Dermis microvascular lymphatic vessel endothelial cell (primary cell): Measurements from ENCODE around the gene LRRC53. TPM values are rescaled to one million over a fixed set of nuclear protein-coding genes. Genes with fewer than 3 reads are reported as not detected.

Experiments
- DNase-seq, 2 donors: peaks; one replicate each; pipeline versions ENCODE4 v3.0.0 to v3.0.0-alpha.2; 2010; ENCODE audit warnings: low read depth in 2 of 2
- total RNA-seq: library from RNA; depleted of rRNA; stranded (reverse); fragments of >200 nt; gene quantifications from 2 replicates; pipeline ENCODE4 v1.2.1, GENCODE V29; 2014

LRRC53 gene
- total RNA-seq, 1 donor from 2014 or later = not detected

DNA sequence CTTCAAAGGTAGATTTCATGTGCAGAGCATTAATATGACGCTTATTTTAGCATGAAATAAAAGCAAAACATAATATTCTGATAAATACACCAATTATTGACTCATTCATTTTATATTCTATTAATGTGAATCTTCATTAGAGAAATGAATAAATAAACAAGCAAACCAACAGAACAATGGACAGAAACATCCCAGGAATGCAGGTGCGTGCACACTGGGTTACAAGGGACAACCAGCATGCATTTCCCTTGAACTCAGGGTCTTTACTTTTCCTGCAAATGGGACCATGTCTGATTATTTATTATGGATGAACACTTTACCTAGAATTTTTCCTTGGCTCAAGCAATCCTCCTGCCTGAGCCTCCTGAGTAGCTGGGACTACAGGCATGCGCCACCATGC, 13.5 kb downstream of the LRRC53 start:
- no peak for DNase-seq

DNA sequence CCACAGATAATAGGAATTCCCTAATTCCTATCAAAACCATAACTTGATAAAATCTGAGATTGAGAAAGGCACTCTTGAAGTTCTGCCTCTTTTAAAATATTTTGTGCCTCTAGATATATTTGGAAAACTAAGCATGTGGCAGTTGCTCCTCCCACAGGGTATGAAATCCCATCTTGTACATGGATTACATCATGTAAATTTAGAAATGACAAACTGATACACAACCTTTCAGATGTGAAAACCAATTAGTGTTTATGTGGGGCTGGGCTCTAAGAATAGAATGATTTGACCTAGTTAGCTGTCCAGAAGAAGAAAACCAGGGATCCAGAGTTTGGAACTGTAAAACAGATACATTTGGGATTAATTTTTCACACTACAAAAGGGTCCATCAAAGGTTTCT, 15.7 kb downstream of the LRRC53 start:
- DNase-seq = no peak

DNA sequence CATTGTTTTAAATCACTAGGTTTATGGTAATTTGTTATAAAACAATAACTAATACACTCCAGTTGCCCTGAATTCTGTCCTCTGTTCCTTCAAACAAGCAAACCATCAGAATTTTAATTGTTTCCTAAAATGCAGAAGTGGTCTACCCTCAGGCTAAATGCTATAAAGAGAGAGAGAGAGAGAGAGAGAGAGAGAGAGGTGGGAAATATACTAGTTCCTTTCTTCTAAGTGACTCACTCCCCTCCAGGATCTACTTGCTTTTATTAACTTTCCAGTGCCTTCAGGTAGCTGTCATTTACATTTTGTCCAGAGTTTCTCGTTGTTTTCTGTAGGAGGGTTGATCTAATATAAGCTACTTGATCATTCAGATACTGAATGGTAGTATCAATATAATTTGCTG, 26.4 kb downstream of the LRRC53 start:
- DNase-seq = no peak

GRCh38 chr1:74485622-74486021, 26.8 kb downstream of the LRRC53 start:
- no peak for DNase-seq

DNA sequence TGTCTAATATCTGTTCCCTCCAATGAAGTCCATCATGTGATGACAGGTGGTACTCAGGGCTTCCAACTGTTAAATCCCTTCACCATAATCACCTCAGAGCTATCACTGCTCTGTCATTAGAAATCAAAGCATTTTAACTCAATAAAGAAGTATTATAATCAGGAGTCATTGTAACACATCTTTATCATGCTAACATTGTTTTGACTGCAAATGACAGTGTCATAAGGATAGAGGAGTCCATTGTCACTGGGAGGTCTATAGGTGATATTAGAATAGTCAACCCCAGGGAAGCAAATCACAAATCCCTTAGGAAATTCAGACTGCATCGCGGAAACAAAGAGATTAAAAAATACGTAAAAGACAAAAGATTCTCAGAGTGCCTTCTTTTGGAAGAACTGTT, 30.8 kb downstream of the LRRC53 start:
- DNase-seq = no peak

GRCh38 chr1:74480068-74480467, 32.3 kb downstream of the LRRC53 start:
- no peak for DNase-seq

DNA sequence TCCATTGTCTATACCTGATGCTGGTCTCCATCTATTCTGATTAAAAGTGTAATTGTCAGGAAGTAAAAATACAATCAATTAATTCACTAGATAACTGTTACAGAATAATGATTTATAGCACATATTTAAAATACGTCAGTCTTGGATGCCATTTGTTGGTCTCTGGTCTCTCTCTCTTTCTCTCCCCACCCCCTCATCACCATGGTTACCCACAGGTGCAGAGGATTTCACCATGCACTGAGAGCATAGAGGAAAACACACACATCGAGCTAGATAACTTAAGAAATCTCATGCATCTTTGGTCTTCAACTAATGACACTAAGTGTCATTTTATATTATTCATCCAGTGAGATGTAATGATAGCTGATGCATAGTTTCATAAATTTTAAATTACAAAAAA, 33.4 kb downstream of the LRRC53 start:
- no peak for DNase-seq

DNA sequence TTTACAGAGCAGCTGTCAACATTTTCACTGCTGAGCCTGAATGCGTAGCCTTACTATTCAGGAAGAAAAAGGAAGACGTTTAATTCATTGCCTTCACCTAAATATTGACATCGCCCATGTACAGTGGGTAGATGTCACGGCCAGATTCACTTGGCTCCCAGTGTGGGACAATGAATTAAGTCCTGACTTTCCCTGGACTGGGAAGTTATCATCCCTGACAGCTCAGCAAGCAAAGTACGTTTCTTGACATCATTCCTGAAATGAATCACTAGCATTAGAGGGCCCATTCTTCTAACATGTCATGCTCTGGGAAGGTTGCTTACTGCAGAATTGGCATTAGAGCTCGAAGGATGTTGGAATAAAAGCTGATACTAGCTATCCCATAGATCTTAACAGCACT, 37.8 kb downstream of the LRRC53 start:
- no peak for DNase-seq

- DNase-seq = no peak
Observed at GRCh38 chr1:74471470-74471869, 40.9 kb downstream of the LRRC53 start.

DNA sequence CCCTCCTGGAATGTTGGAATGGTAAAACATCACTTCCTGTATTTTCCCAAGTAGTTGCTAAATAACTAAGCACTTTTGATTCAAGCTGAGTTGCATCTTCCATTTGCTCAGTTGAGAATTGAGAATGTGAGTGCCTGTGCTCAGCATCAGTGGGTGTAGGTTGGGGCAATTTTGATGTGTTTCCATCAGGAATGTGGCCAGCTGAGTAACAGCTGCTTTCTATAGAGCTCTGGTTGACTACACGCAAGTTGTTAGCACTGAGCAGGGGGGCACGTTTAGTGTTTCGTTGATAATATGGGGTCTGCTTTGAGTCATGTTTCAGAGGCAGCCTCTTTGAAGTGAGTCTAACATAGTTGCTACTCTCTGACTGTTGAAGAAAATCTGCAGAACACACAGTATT, 41.5 kb downstream of the LRRC53 start:
- no peak for DNase-seq

DNA sequence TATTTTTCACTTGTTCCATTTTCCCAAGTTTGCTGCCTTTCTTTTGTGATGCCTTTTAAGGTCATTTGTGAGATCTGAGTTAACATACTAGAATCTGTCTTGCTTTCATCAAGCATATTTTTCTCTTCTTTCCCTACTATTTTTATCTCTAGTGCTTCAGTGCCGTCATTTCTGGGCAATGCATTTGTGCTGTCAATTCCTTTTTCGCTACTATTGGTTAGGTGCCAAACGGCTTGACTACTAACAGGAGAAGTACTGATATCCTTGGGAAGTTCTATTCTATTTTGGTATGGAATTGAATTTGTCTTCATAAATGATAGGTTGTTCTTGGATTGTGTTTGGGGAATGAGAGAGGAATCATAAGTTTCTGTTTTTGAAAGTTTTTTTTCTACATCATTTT, 42.2 kb downstream of the LRRC53 start:
- no peak for DNase-seq

GRCh38 chr1:74468982-74469603, 43.3 kb downstream of the LRRC53 start:
- peak; percentile 23 to 38 for DNase-seq

DNA sequence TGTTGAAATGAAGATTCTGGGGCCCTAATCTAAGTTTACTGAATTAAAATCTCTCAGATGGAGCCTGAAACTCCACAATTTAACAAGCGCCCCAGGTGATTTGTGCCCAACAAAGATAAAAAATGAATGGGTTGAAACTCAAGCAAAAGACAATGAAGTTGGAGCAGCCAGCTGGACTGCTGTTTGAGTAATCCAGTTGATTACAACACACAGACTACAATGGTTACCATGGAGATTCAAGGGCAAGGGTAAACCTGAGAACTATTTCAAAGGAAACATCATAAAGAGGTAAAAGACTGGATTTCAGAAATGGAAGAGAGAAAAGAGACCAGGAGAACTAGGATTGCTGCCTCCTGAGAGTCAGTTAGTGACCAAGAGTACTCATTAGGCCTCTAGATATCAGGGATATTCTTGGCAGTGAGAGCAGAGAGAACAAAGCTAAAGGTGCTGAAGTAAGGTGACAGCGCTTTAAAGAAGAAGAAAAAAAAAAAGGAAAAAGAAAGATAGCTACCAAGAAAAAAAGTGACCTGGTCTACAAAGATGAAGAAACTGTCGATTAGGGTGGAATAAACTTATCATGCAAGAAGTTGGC, 44.5 kb downstream of the LRRC53 start:
- peak in 1 of 2 donors; percentile 9 for DNase-seq

GRCh38 chr1:74465193-74465681, 47.2 kb downstream of the LRRC53 start:
- no peak for DNase-seq

DNA sequence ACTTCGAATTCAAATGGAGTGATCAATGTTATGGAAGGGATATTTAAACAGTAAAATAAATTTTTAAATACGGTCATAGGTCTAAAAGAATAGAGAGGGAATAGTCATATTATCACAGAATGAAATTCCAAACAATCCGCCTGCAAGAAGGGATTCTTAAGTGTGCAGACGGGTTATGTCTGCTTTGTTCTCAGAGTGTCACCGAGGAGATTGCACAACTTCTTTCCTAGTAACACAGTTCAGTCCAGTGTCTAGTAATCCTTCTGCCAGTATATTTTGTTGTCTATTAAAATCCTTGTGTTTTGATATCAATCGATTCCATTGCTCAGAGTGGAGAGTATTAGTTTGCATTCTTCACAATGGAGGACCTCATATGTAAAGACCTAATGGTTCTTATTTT, 48.4 kb downstream of the LRRC53 start:
- DNase-seq = no peak

- DNase-seq = no peak
Observed at GRCh38 chr1:74463333-74463988, 49.0 kb downstream of the LRRC53 start.

GRCh38 chr1:74457253-74457652, 55.2 kb downstream of the LRRC53 start:
- no peak for DNase-seq

- no peak for DNase-seq
Observed at GRCh38 chr1:74455390-74455789, 57.0 kb downstream of the LRRC53 start.

DNA sequence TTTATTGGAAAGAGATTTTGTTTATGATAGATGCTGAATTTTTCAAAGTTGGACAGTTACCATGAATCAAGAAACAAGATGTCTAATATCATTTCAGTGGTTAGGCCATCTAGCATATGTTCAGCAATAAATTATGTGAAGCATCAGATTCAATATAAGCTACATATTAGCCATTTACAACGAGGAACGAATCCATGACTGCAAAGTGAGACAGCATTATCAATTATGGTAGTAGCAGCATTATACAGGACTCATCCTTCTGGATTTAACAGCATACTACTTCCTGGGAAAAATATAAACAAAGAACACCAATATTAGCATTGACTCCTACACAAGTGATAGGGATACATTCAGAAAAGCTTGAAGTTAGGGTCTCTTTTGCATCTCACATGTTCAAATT, 59.1 kb downstream of the LRRC53 start:
- no peak for DNase-seq

- no peak for DNase-seq
Observed at GRCh38 chr1:74452035-74452434, 60.4 kb downstream of the LRRC53 start.

DNA sequence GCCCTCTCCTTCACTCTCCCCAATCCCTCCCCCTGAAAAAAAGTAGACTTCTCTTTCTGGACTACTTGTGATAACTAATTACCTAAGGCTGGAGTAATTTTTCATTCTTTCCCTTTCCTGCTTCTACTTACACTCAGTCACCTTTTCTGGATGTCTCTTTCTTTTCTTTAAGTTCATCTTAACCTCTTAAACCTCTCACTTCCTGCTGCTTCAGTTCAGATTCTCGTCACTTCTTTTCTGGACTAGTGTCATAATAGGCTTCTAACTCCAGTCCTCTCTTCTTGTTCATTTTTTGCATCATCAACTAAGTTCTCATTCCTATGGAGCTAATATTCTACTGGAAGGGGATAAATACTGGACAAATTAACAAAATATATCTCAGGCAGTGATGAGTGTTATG, 75.4 kb downstream of the LRRC53 start:
- DNase-seq = no peak

DNA sequence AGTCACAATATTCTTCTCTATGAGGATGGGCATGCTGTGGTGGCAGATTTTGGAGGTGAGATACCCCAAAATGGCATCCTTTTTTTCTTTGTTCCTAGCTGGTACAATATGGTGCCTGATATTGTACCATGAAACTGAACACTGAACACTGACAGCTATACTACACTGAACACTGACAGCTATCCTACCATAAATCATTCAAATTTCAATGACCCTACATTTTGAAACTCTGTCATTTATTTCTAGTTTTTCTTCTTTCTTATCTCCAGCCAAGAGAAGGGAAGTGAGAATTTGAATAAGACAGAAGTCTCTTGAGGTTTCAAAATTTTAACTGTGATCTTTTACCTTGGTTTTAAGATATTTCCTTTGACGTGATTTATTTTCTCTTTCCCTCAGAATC, 76.3 kb downstream of the LRRC53 start:
- DNase-seq = no peak

DNA sequence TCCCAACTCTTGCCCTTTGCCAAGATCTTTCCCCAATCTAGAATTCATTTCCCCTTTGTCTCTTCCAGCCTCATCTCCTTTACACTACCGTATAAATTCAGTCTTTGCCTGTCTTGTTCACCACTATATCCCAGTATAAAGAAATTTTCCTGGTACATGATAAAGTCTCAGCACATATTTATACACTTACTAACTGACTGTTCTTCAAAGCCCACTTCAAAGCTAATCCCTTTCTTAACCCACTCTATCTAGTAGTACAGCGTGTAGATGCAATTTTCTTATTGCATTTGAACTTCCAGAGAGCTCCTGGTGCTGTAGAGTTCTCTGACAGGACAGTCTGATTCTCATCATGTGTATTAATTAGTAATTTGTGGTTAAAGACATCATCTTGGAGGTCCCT, 78.1 kb downstream of the LRRC53 start:
- DNase-seq = no peak
